Naive thymus-derived CD8-positive, alpha-beta T cell (primary cell): ENCODE data around the gene SLC39A3. TPM values are rescaled to one million over a fixed set of nuclear protein-coding genes. Genes with fewer than 3 reads are reported as not detected.

ENCODE experiments used
- ATAC-seq, 2 donors: fragments of 150-1000 bp; cut with Tn5 transposase in 1 of 2; sonication (Bioruptor Pico), chemical (Tn5 transposase) in 1 of 2; 1 replicate in 1 of 2; 2 replicates in 1 of 2; pipeline ENCODE4 v1.10.0; 2021; ENCODE audit warnings: mild to moderate bottlenecking in 2 of 2, moderate library complexity in 2 of 2
- POLR2A ChIA-PET: fragments of 350-600 bp; sonication (Branson Sonifier 250); formaldehyde crosslinking; loops from one replicate; lab custom pipeline; 2021; ENCODE audit warnings: antibody characterized with exemption; lab: Charles Lee
- DNase-seq, 10 donors: peaks; one replicate each; pipeline versions ENCODE4 v3.0.0 to v3.0.0-alpha.2; 2020 to 2022
- H3K27ac Mint-ChIP-seq, 10 donors: one replicate each; pipeline ENCODE4 v1.8.0; 2020 to 2022; ENCODE audit warnings: mild to moderate bottlenecking in 10 of 10, mixed read lengths in 10 of 10, moderate library complexity in 4 of 10, inconsistent platforms in 1 of 10
- H3K27me3 Mint-ChIP-seq, 5 donors: one replicate each; pipeline ENCODE4 v1.8.0; 2021 to 2022; ENCODE audit warnings: mixed read lengths in 5 of 5
- H3K36me3 Mint-ChIP-seq, 3 donors: one replicate each; pipeline ENCODE4 v1.8.0; 2020 to 2022; ENCODE audit warnings: mixed read lengths in 3 of 3, mild to moderate bottlenecking in 2 of 3, inconsistent platforms in 1 of 3
- H3K4me1 Mint-ChIP-seq, 4 donors: one replicate each; pipeline ENCODE4 v1.8.0; 2021 to 2022; ENCODE audit warnings: mixed read lengths in 4 of 4
- H3K4me3 Mint-ChIP-seq, 10 donors: one replicate each; pipeline ENCODE4 v1.8.0; 2020 to 2022; ENCODE audit warnings: mild to moderate bottlenecking in 10 of 10, mixed read lengths in 10 of 10, moderate library complexity in 6 of 10, inconsistent platforms in 1 of 10
- H3K9me3 Mint-ChIP-seq, 9 donors: one replicate each; pipeline ENCODE4 v1.8.0; 2020 to 2022; ENCODE audit warnings: mixed read lengths in 9 of 9, mild to moderate bottlenecking in 3 of 9, inconsistent platforms in 1 of 9, moderate library complexity in 1 of 9
- polyA plus RNA-seq, 3 donors: library from polyadenylated mRNA; unstranded; fragments of 300-500 nt; fragmentation: Illumina TruSeq; gene quantifications; one replicate each; pipeline ENCODE4 v1.2.3, GENCODE V29; 2021
- total RNA-seq, 8 experiments: library from RNA in 2 of 8; stranded (reverse) in 2 of 8; gene quantifications; one replicate each; pipeline ENCODE4 v1.2.3 and lab custom pipeline; 2021 to 2026

Gene SLC39A3
- total RNA-seq (10 to 100 TPM; 23.2 to 23.4 TPM), polyA plus RNA-seq (10 to 100 TPM; 41.1 to 43.8 (median 41.6) TPM), total RNA-seq (lab: John Stamatoyannopoulos, UW) (5.4 to 22.2 (median 13.3) reads per million in 6 experiments)

GRCh38 chr19:2739602-2740313 is at the start of gene SLC39A3:
TSS of gene SLC39A3 (minus strand) at chr19:2740017. CDS start at chr19:2737257, 2,760 bp downstream.
- H3K27me3 Mint-ChIP-seq, result peaks cover 8 to 21% (median 13%) of the 10 kb centered on the region in 5 donors
- H3K9me3 Mint-ChIP-seq, result no peaks in the 10 kb centered on the region
- H3K36me3 Mint-ChIP-seq, result peaks cover 0 to 15% (median 13%) of the 10 kb centered on the region in 3 donors
- peak within 1 kb of the TSS; percentile 82 to 91 (median 87) for H3K4me3 Mint-ChIP-seq
- peaks cover 12 to 32% (median 23%) of the 10 kb centered on the region in 4 donors for H3K4me1 Mint-ChIP-seq
- DNase-seq (peak; percentile 96 to 100 (median 99)), ATAC-seq (peak; percentile 100)
- H3K27ac Mint-ChIP-seq, result peak within 1 kb of the TSS; percentile 34 to 88 (median 73)
- POLR2A ChIA-PET, result interaction anchor here (0.6 to 2.1 kb wide), 9 partner anchors 29 to 1756 kb away, joined by 3 to 6 read pairs (median 3); partner anchors contain the start of genes GNG7, SGTA, THOP1 and ZNF555

GRCh38 chr19:2788237-2788636 is 48.4 kb upstream of the SLC39A3 start:
- POLR2A ChIA-PET, result no interaction called here
- H3K9me3 Mint-ChIP-seq, result no peaks in the 10 kb centered on the region
- H3K27ac Mint-ChIP-seq, result peak overlapping the region in 2 of 10 donors; percentile 72 to 75
- ATAC-seq (no peak), DNase-seq (no peak)
- peaks cover 18 to 41% (median 25%) of the 10 kb centered on the region in 4 donors for H3K4me1 Mint-ChIP-seq
- peaks cover 0 to 17% (median 3%) of the 10 kb centered on the region in 3 donors for H3K36me3 Mint-ChIP-seq
- peak overlapping the region in 2 of 10 donors; percentile 45 to 64 for H3K4me3 Mint-ChIP-seq
- no peaks in the 10 kb centered on the region for H3K27me3 Mint-ChIP-seq

- H3K4me3 Mint-ChIP-seq, result peak overlapping the region; percentile 22 to 85 (median 63)
- no peak for ATAC-seq
- peaks cover 18 to 48% (median 32%) of the 10 kb centered on the region in 4 donors for H3K4me1 Mint-ChIP-seq
- POLR2A ChIA-PET, result interaction anchor here (0.7 kb wide), 1 partner anchor 714 kb away, joined by 3 read pairs; no protein-coding TSS in a partner anchor
- H3K27ac Mint-ChIP-seq, result no peak overlapping the region
- no peaks in the 10 kb centered on the region for H3K9me3 Mint-ChIP-seq
- H3K27me3 Mint-ChIP-seq, result no peaks in the 10 kb centered on the region
- peaks cover 0 to 11% (median 2%) of the 10 kb centered on the region in 3 donors for H3K36me3 Mint-ChIP-seq
- no peak for DNase-seq
Observed at GRCh38 chr19:2787115-2787514, 47.3 kb upstream of the SLC39A3 start.

GRCh38 chr19:2785244-2785997 is 45.6 kb upstream of the SLC39A3 start, which contains the start of gene THOP1:
TSS of gene THOP1 (plus strand) at chr19:2785503. CDS start at chr19:2785663, 160 bp downstream.
- ATAC-seq (peak; percentile 88 to 89), DNase-seq (peak; percentile 90 to 99 (median 98))
- peaks cover 23 to 61% (median 48%) of the 10 kb centered on the region in 4 donors for H3K4me1 Mint-ChIP-seq
- peak within 1 kb of the TSS; percentile 77 to 93 (median 86) for H3K4me3 Mint-ChIP-seq
- no peaks in the 10 kb centered on the region for H3K9me3 Mint-ChIP-seq
- POLR2A ChIA-PET, result interaction anchor here (0.5 to 1.5 kb wide), 9 partner anchors 9 to 1517 kb away, joined by 3 to 6 read pairs (median 3); partner anchors contain the start of genes GADD45B, LMNB2 and ZNF57
- H3K36me3 Mint-ChIP-seq, result peaks cover 0 to 4% (median 0%) of the 10 kb centered on the region in 3 donors
- H3K27me3 Mint-ChIP-seq, result no peaks in the 10 kb centered on the region
- H3K27ac Mint-ChIP-seq, result peak within 1 kb of the TSS; percentile 22 to 98 (median 86)

GRCh38 chr19:2783781-2784145 is 43.9 kb upstream of the SLC39A3 start:
- Mint-ChIP-seq H3K4me1 (peaks cover 25 to 64% (median 56%) of the 10 kb centered on the region in 4 donors), H3K36me3 (peaks cover 0 to 2% (median 0%) of the 10 kb centered on the region in 3 donors), H3K4me3 (peak overlapping the region; percentile 80 to 96 (median 92)), H3K9me3 (no peaks in the 10 kb centered on the region), H3K27me3 (no peaks in the 10 kb centered on the region), H3K27ac (peak overlapping the region; percentile 87 to 98 (median 96))
- POLR2A ChIA-PET, result interaction anchor here (0.6 to 1.6 kb wide), 7 partner anchors 36 to 308 kb away, joined by 3 to 5 read pairs (median 3); partner anchors contain the start of genes GADD45B, SLC39A3, ZNF554 and ZNF555
- DNase-seq, result no peak
- no peak for ATAC-seq

GRCh38 chr19:2782936-2783780 is 43.3 kb upstream of the SLC39A3 start, which contains the start of gene SGTA:
TSS of gene SGTA (minus strand) at chr19:2783273. CDS start at chr19:2769068, 14,205 bp downstream.
- Mint-ChIP-seq H3K27ac (peak within 1 kb of the TSS; percentile 87 to 98 (median 96)), H3K36me3 (peaks cover 0 to 2% (median 0%) of the 10 kb centered on the region in 3 donors), H3K9me3 (no peaks in the 10 kb centered on the region), H3K27me3 (no peaks in the 10 kb centered on the region), H3K4me1 (peaks cover 25 to 68% (median 58%) of the 10 kb centered on the region in 4 donors), H3K4me3 (peak within 1 kb of the TSS; percentile 80 to 96 (median 92))
- DNase-seq, result peak; percentile 88 to 98 (median 95)
- ATAC-seq, result peak; percentile 57 to 67
- POLR2A ChIA-PET, result interaction anchor here (0.6 to 1.6 kb wide), 7 partner anchors 37 to 307 kb away, joined by 3 to 5 read pairs (median 3); partner anchors contain the start of genes GADD45B, SLC39A3, ZNF554 and ZNF555

GRCh38 chr19:2782329-2782935 is 42.6 kb upstream of the SLC39A3 start:
- H3K4me3 Mint-ChIP-seq, result peak overlapping the region; percentile 80 to 96 (median 92)
- POLR2A ChIA-PET, result interaction anchor here (0.9 to 1.6 kb wide), 6 partner anchors 28 to 306 kb away, joined by 3 to 5 read pairs (median 4); partner anchors contain the start of genes GADD45B, ZNF554 and ZNF555
- no peaks in the 10 kb centered on the region for H3K9me3 Mint-ChIP-seq
- peaks cover 25 to 66% (median 54%) of the 10 kb centered on the region in 4 donors for H3K4me1 Mint-ChIP-seq
- H3K27me3 Mint-ChIP-seq, result no peaks in the 10 kb centered on the region
- H3K27ac Mint-ChIP-seq, result peak overlapping the region; percentile 54 to 98 (median 94)
- DNase-seq (no peak), ATAC-seq (no peak)
- peaks cover 0 to under 1% (median 0%) of the 10 kb centered on the region in 3 donors for H3K36me3 Mint-ChIP-seq

GRCh38 chr19:2780284-2780683 is 40.5 kb upstream of the SLC39A3 start:
- DNase-seq (no peak), ATAC-seq (no peak)
- H3K27me3 Mint-ChIP-seq, result no peaks in the 10 kb centered on the region
- H3K4me3 Mint-ChIP-seq, result peak overlapping the region in 8 of 10 donors; percentile 8 to 60 (median 28)
- no peaks in the 10 kb centered on the region for H3K9me3 Mint-ChIP-seq
- H3K27ac Mint-ChIP-seq, result peak overlapping the region in 8 of 10 donors; percentile 34 to 88 (median 48)
- POLR2A ChIA-PET, result no interaction called here
- no peaks in the 10 kb centered on the region for H3K36me3 Mint-ChIP-seq
- H3K4me1 Mint-ChIP-seq, result peaks cover 29 to 66% (median 55%) of the 10 kb centered on the region in 4 donors

GRCh38 chr19:2779121-2779740 is 39.4 kb upstream of the SLC39A3 start:
- no peak for ATAC-seq
- DNase-seq, result no peak
- H3K4me1 Mint-ChIP-seq, result peaks cover 35 to 71% (median 60%) of the 10 kb centered on the region in 4 donors
- no peaks in the 10 kb centered on the region for H3K9me3 Mint-ChIP-seq
- no peak overlapping the region for H3K4me3 Mint-ChIP-seq
- no peaks in the 10 kb centered on the region for H3K27me3 Mint-ChIP-seq
- peak overlapping the region in 2 of 10 donors; percentile 8 to 19 for H3K27ac Mint-ChIP-seq
- H3K36me3 Mint-ChIP-seq, result peaks cover 0 to 3% (median 0%) of the 10 kb centered on the region in 3 donors
- POLR2A ChIA-PET, result no interaction called here

GRCh38 chr19:2777952-2778683 is 38.3 kb upstream of the SLC39A3 start:
- ATAC-seq (no peak), DNase-seq (no peak)
- POLR2A ChIA-PET, result interaction anchor here (0.7 kb wide), 2 partner anchors 41 to 79 kb away, joined by 4 to 5 read pairs; no protein-coding TSS in a partner anchor
- peaks cover 32 to 66% (median 57%) of the 10 kb centered on the region in 4 donors for H3K4me1 Mint-ChIP-seq
- H3K4me3 Mint-ChIP-seq, result peak overlapping the region in 2 of 10 donors; percentile 37 to 50
- H3K9me3 Mint-ChIP-seq, result no peaks in the 10 kb centered on the region
- peak overlapping the region in 2 of 10 donors; percentile 55 to 77 for H3K27ac Mint-ChIP-seq
- peaks cover 0 to 3% (median 0%) of the 10 kb centered on the region in 3 donors for H3K36me3 Mint-ChIP-seq
- H3K27me3 Mint-ChIP-seq, result no peaks in the 10 kb centered on the region
